Measurements from ENCODE around the gene TMEM156.

TMEM156 gene

DNA sequence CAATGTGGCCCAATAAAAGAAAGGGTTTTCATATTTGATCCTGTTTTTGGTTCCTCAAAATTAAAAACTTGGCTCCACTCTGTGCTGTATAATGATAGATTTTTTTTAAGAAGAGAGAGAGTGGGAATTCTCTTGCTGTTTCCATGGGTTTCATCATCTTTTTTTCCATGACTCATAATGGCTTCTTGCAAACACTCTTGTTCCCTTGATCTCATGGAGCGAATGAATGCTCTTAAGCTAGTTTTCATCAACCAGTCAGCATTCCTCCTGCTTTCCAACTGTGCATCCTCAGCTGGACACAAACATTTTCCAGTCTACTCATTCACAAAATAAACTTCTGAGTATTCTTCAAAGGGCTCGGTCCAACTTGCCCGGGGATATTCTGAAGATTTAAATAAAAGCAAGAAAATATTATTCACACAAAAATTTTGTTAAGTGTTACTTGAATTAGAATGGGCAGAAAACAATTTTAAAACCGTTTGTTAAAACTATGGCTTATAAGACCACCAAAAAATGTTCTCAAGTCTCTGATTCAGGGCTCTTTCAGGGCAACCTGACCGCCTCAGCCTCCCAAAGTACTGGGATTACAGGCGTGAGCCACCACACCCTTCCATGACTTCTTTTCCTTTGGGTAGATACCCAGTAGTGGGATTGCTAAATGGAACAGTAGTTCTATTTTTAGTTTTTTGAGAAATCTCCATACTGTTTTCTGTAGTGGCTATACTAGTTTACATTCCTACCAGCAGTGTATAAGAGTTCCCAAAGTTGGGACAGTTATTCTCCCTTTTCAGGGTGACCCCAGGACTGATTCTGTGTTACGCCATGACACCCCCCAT is 64.7 kb downstream of the TMEM156 start:
- ChIA-PET CTCF (interaction anchor here (0.6 kb wide), 1 partner anchor 226 kb away, joined by 3 read pairs; no protein-coding TSS in a partner anchor), POLR2A (no interaction called here)
- no peaks in the 10 kb centered on the region for H3K9me3 ChIP-seq (ENCODE audit: control insufficient read depth, insufficient read depth, low read depth, low read length)
- no peak overlapping the region for H3K27ac ChIP-seq (ENCODE audit: extremely low read depth, low read depth, low read length)
- no peaks in the 10 kb centered on the region for H3K4me1 ChIP-seq (ENCODE audit: control insufficient read depth, insufficient read depth, low read length)
- no peak overlapping the region for H3K4me3 ChIP-seq (ENCODE audit: low read depth, low read length)
- no peaks in the 10 kb centered on the region for H3K36me3 ChIP-seq (ENCODE audit: control insufficient read depth in 2 of 2, insufficient read depth in 1 of 2, low read length in 2 of 2)
- TF ChIP-seq ZNF211 (tag by site-specific recombination; IDR thresholded peaks at IDR 0.05; ENCODE audit: low read depth): no peak
- TF ChIP-seq, protein P1, sequence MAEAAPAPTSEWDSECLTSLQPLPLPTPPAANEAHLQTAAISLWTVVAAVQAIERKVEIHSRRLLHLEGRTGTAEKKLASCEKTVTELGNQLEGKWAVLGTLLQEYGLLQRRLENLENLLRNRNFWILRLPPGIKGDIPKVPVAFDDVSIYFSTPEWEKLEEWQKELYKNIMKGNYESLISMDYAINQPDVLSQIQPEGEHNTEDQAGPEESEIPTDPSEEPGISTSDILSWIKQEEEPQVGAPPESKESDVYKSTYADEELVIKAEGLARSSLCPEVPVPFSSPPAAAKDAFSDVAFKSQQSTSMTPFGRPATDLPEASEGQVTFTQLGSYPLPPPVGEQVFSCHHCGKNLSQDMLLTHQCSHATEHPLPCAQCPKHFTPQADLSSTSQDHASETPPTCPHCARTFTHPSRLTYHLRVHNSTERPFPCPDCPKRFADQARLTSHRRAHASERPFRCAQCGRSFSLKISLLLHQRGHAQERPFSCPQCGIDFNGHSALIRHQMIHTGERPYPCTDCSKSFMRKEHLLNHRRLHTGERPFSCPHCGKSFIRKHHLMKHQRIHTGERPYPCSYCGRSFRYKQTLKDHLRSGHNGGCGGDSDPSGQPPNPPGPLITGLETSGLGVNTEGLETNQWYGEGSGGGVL (tag by site-specific recombination; IDR thresholded peaks at IDR 0.05): peak; percentile 33; the same call in 1 of the 2 replicates
- TF ChIP-seq, protein P2, sequence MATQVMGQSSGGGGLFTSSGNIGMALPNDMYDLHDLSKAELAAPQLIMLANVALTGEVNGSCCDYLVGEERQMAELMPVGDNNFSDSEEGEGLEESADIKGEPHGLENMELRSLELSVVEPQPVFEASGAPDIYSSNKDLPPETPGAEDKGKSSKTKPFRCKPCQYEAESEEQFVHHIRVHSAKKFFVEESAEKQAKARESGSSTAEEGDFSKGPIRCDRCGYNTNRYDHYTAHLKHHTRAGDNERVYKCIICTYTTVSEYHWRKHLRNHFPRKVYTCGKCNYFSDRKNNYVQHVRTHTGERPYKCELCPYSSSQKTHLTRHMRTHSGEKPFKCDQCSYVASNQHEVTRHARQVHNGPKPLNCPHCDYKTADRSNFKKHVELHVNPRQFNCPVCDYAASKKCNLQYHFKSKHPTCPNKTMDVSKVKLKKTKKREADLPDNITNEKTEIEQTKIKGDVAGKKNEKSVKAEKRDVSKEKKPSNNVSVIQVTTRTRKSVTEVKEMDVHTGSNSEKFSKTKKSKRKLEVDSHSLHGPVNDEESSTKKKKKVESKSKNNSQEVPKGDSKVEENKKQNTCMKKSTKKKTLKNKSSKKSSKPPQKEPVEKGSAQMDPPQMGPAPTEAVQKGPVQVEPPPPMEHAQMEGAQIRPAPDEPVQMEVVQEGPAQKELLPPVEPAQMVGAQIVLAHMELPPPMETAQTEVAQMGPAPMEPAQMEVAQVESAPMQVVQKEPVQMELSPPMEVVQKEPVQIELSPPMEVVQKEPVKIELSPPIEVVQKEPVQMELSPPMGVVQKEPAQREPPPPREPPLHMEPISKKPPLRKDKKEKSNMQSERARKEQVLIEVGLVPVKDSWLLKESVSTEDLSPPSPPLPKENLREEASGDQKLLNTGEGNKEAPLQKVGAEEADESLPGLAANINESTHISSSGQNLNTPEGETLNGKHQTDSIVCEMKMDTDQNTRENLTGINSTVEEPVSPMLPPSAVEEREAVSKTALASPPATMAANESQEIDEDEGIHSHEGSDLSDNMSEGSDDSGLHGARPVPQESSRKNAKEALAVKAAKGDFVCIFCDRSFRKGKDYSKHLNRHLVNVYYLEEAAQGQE (tag by site-specific recombination; IDR thresholded peaks at IDR 0.05): no peak
- TF ChIP-seq ZNF549 (tag by site-specific recombination; IDR thresholded peaks at IDR 0.05): peak; percentile 92
- TF ChIP-seq, protein P3, sequence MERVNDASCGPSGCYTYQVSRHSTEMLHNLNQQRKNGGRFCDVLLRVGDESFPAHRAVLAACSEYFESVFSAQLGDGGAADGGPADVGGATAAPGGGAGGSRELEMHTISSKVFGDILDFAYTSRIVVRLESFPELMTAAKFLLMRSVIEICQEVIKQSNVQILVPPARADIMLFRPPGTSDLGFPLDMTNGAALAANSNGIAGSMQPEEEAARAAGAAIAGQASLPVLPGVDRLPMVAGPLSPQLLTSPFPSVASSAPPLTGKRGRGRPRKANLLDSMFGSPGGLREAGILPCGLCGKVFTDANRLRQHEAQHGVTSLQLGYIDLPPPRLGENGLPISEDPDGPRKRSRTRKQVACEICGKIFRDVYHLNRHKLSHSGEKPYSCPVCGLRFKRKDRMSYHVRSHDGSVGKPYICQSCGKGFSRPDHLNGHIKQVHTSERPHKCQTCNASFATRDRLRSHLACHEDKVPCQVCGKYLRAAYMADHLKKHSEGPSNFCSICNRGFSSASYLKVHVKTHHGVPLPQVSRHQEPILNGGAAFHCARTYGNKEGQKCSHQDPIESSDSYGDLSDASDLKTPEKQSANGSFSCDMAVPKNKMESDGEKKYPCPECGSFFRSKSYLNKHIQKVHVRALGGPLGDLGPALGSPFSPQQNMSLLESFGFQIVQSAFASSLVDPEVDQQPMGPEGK (tag by site-specific recombination; IDR thresholded peaks at IDR 0.05): no peak
- TF ChIP-seq, protein P4, sequence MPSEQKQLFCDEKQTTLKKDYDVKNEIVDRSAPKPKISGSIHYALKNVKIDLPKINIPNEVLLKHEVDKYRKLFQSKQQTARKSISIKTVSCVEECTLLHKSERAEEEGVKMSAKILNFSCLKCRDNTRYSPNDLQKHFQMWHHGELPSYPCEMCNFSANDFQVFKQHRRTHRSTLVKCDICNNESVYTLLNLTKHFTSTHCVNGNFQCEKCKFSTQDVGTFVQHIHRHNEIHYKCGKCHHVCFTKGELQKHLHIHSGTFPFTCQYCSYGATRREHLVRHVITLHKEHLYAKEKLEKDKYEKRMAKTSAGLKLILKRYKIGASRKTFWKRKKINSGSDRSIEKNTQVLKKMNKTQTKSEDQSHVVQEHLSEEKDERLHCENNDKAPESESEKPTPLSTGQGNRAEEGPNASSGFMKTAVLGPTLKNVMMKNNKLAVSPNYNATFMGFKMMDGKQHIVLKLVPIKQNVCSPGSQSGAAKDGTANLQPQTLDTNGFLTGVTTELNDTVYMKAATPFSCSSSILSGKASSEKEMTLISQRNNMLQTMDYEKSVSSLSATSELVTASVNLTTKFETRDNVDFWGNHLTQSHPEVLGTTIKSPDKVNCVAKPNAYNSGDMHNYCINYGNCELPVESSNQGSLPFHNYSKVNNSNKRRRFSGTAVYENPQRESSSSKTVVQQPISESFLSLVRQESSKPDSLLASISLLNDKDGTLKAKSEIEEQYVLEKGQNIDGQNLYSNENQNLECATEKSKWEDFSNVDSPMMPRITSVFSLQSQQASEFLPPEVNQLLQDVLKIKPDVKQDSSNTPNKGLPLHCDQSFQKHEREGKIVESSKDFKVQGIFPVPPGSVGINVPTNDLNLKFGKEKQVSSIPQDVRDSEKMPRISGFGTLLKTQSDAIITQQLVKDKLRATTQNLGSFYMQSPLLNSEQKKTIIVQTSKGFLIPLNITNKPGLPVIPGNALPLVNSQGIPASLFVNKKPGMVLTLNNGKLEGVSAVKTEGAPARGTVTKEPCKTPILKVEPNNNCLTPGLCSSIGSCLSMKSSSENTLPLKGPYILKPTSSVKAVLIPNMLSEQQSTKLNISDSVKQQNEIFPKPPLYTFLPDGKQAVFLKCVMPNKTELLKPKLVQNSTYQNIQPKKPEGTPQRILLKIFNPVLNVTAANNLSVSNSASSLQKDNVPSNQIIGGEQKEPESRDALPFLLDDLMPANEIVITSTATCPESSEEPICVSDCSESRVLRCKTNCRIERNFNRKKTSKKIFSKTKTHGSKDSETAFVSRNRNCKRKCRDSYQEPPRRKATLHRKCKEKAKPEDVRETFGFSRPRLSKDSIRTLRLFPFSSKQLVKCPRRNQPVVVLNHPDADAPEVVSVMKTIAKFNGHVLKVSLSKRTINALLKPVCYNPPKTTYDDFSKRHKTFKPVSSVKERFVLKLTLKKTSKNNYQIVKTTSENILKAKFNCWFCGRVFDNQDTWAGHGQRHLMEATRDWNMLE (tag by site-specific recombination; conservative IDR thresholded peaks at IDR 0.05; ENCODE audit: low read depth): peak; percentile 66
- TF ChIP-seq SP7 (tag by site-specific recombination; IDR thresholded peaks at IDR 0.05): 0 out of 2 replicates have a peak, but pooled peaks have one; percentile 17
- no peak for TF ChIP-seq ZNF366 (tag by site-specific recombination; conservative IDR thresholded peaks at IDR 0.05)
- 0 out of 2 replicates have a peak, but pooled peaks have one; percentile 36 for TF ChIP-seq ZNF24 (tag by site-specific recombination; IDR thresholded peaks at IDR 0.05)
- TF ChIP-seq ZNF768 (tag by site-specific recombination; IDR thresholded peaks at IDR 0.05): no peak
- no peak for TF ChIP-seq ZNF214 (tag by site-specific recombination; IDR thresholded peaks at IDR 0.05; ENCODE audit: borderline replicate concordance)
- TF ChIP-seq, protein P5, sequence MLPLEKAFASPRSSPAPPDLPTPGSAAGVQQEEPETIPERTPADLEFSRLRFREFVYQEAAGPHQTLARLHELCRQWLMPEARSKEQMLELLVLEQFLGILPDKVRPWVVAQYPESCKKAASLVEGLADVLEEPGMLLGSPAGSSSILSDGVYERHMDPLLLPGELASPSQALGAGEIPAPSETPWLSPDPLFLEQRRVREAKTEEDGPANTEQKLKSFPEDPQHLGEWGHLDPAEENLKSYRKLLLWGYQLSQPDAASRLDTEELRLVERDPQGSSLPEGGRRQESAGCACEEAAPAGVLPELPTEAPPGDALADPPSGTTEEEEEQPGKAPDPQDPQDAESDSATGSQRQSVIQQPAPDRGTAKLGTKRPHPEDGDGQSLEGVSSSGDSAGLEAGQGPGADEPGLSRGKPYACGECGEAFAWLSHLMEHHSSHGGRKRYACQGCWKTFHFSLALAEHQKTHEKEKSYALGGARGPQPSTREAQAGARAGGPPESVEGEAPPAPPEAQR (tag by site-specific recombination; IDR thresholded peaks at IDR 0.05): peak; percentile 50; the same call in 1 of the 2 replicates
- no peak for TF ChIP-seq SCRT2 (tag by site-specific recombination; IDR thresholded peaks at IDR 0.05)
- TF ChIP-seq ZNF155 (tag by site-specific recombination; IDR thresholded peaks at IDR 0.05): no peak
- TF ChIP-seq ZEB2 (tag by site-specific recombination; IDR thresholded peaks at IDR 0.05): peak; percentile 66
- 0 out of 2 replicates have a peak, but pooled peaks have one; percentile 23 for TF ChIP-seq ZBTB21 (tag by site-specific recombination; IDR thresholded peaks at IDR 0.05)
- peak; percentile 64; the same call in 1 of the 2 replicates for TF ChIP-seq ZBTB17 (tag by site-specific recombination; IDR thresholded peaks at IDR 0.05)
- peak; percentile 69; the same call in 1 of the 2 replicates for TF ChIP-seq ZNF660 (tag by site-specific recombination; IDR thresholded peaks at IDR 0.05)
- TF ChIP-seq ZNF248 (tag by site-specific recombination; IDR thresholded peaks at IDR 0.05): no peak
- peak; percentile 80 for TF ChIP-seq ZIC2 (tag by site-specific recombination; IDR thresholded peaks at IDR 0.05)
- TF ChIP-seq ZNF626 (tag by site-specific recombination; IDR thresholded peaks at IDR 0.05): no peak
- TF ChIP-seq ZSCAN30 (tag by site-specific recombination; IDR thresholded peaks at IDR 0.05): no peak
- 0 out of 2 replicates have a peak, but pooled peaks have one; percentile 23 for TF ChIP-seq ZNF335 (tag by site-specific recombination; conservative IDR thresholded peaks at IDR 0.05)
